ENCODE data around the gene KLK5.
"Not testable (repeated sequence)": the region's sequence is repeated elsewhere in the genome, so short reads cannot be mapped to it uniquely, and the experiment has no call there.

Gene KLK5

GRCh38 chr19:50998061-50998460 lies 45.2 kb upstream of the KLK5 start:
- no peak for DNase-seq (ENCODE audit: low read depth)
- no peak overlapping the region for H3K4me3 ChIP-seq (ENCODE audit: control insufficient read depth, low read depth, low read length)
- no peak for TF ChIP-seq CTCF (IDR thresholded peaks at IDR 0.05; ENCODE audit: control insufficient read depth, insufficient read depth, low read depth, low read length, missing control alignments)

GRCh38 chr19:50994129-50994528 lies 41.3 kb upstream of the KLK5 start:
- DNase-seq (ENCODE audit: low read depth): no peak
- TF ChIP-seq CTCF (IDR thresholded peaks at IDR 0.05; ENCODE audit: control insufficient read depth, insufficient read depth, low read depth, low read length, missing control alignments): no peak
- no peak overlapping the region for H3K4me3 ChIP-seq (ENCODE audit: control insufficient read depth, low read depth, low read length)

GRCh38 chr19:50992666-50993035 lies 39.8 kb upstream of the KLK5 start:
- H3K4me3 ChIP-seq (ENCODE audit: control insufficient read depth, low read depth, low read length): no peak overlapping the region
- DNase-seq (ENCODE audit: low read depth): no peak

GRCh38 chr19:50984416-50984815 lies 31.6 kb upstream of the KLK5 start:
- not testable (repeated sequence) for H3K4me3 ChIP-seq (ENCODE audit: control insufficient read depth, low read depth, low read length); DNase-seq (ENCODE audit: low read depth)

More at GRCh38 chr19:50992666-50993035, 39.8 kb upstream of the KLK5 start:
- TF ChIP-seq CTCF (IDR thresholded peaks at IDR 0.05; ENCODE audit: control insufficient read depth, insufficient read depth, low read depth, low read length, missing control alignments): no peak

- TF ChIP-seq CTCF (IDR thresholded peaks at IDR 0.05; ENCODE audit: control insufficient read depth, insufficient read depth, low read depth, low read length, missing control alignments): no peak
- H3K4me3 ChIP-seq (ENCODE audit: control insufficient read depth, low read depth, low read length): no peak within 1 kb of the TSS
- DNase-seq (ENCODE audit: low read depth): no peak
These were observed 30.9 kb upstream of the KLK5 start, which contains the start of gene KLK7 for GRCh38 chr19:50983625-50984292. Gene KLK7, minus strand, starts transcription at chr19:50983917. Its CDS starts 1,518 bp downstream, at chr19:50982399.

GRCh38 chr19:50982186-50982585 lies 29.3 kb upstream of the KLK5 start:
- DNase-seq (ENCODE audit: low read depth): no peak
- H3K4me3 ChIP-seq (ENCODE audit: control insufficient read depth, low read depth, low read length): no peak overlapping the region
- no peak for TF ChIP-seq CTCF (IDR thresholded peaks at IDR 0.05; ENCODE audit: control insufficient read depth, insufficient read depth, low read depth, low read length, missing control alignments)

- no peak for TF ChIP-seq CTCF (IDR thresholded peaks at IDR 0.05; ENCODE audit: control insufficient read depth, insufficient read depth, low read depth, low read length, missing control alignments)
- no peak overlapping the region for H3K4me3 ChIP-seq (ENCODE audit: control insufficient read depth, low read depth, low read length)
- no peak for DNase-seq (ENCODE audit: low read depth)
These were observed 28.8 kb upstream of the KLK5 start for GRCh38 chr19:50981587-50982146.
